Spleen (tissue), 11 donors: ENCODE results near the gene KLK14. TPM values are rescaled to one million over a fixed set of nuclear protein-coding genes. Genes with fewer than 3 reads are reported as not detected.

Experiments
- DNase-seq: peaks from one replicate; pipeline ENCODE4 v3.0.0-alpha.2; 2020
- H3K27ac ChIP-seq, 8 donors: fragments of 200-600 bp; sonication (generic) in 7 of 8; 1 replicate in 4 of 8; 2 replicates in 4 of 8; pipeline versions ENCODE4 v1.5.0 to v1.8.0; 2016 to 2021; ENCODE audit warnings: inconsistent platforms in 4 of 8, mild to moderate bottlenecking in 4 of 8, moderate library complexity in 1 of 8
- H3K27me3 ChIP-seq, 7 donors: fragments of 200-600 bp; sonication (generic) in 6 of 7; replicated peaks in 1 of 7; 1 replicate in 4 of 7; 2 replicates in 3 of 7; pipeline versions ENCODE4 v1.5.0 to v1.8.0; 2016 to 2021; ENCODE audit warnings: inconsistent platforms in 3 of 7, mild to moderate bottlenecking in 1 of 7
- H3K36me3 ChIP-seq, 6 donors: fragments of 200-600 bp; sonication (generic) in 5 of 6; 1 replicate in 4 of 6; 2 replicates in 2 of 6; pipeline versions ENCODE4 v1.5.0 to v1.8.0; 2016 to 2021; ENCODE audit warnings: inconsistent platforms in 2 of 6
- H3K4me1 ChIP-seq, 6 donors: fragments of 200-600 bp; sonication (generic) in 5 of 6; 1 replicate in 3 of 6; 2 replicates in 3 of 6; pipeline versions ENCODE4 v1.5.0 to v1.8.0; 2016 to 2021; ENCODE audit warnings: inconsistent platforms in 3 of 6
- H3K4me3 ChIP-seq, 8 donors: fragments of 200-600 bp; sonication (generic) in 7 of 8; 1 replicate in 4 of 8; 2 replicates in 4 of 8; pipeline versions ENCODE4 v1.5.0 to v1.8.0; 2016 to 2021; ENCODE audit warnings: inconsistent platforms in 4 of 8, mild to moderate bottlenecking in 4 of 8, moderate library complexity in 2 of 8
- H3K9me3 ChIP-seq, 8 donors: fragments of 200-600 bp; sonication (generic) in 7 of 8; 1 replicate in 4 of 8; 2 replicates in 4 of 8; pipeline versions ENCODE4 v1.5.0 to v1.8.0; 2016 to 2021; ENCODE audit warnings: inconsistent platforms in 4 of 8
- POLR2A ChIP-seq, 3 donors: fragments of 450-650 bp; IDR thresholded peaks; one replicate each; pipeline ENCODE4 v1.5.1; 2017; ENCODE audit warnings: antibody characterized with exemption in 3 of 3, mild to moderate bottlenecking in 1 of 3
- POLR2AphosphoS5 ChIP-seq, 3 donors: sonication (generic); formaldehyde crosslinking; IDR thresholded peaks; one replicate each; pipeline ENCODE4 v1.5.1; 2017; ENCODE audit warnings: antibody characterized with exemption in 3 of 3
- WGBS, 5 donors: extraction: QIAGEN DNeasy Blood & Tissue Kit in 3 of 5; methylation state at CpG; one replicate each; pipeline versions ENCODE4 v1.1.5 to v1.1.7; 2013 to 2018; 5-methylcytosine and 5-hydroxymethylcytosine counted together
- intact Hi-C: fragments of 100-400 bp; cut with DNase I; formaldehyde crosslinking; loops from one replicate; pipeline ENCODE4 v1.15.0; 2023; ENCODE audit warnings: low total_unique reads
- polyA plus RNA-seq, 3 donors: library from polyadenylated mRNA; stranded (reverse); fragments of 200-250 nt; gene quantifications; one replicate each; pipeline ENCODE4 v1.2.1, GENCODE V29; 2013
- total RNA-seq, 7 donors: library from RNA; depleted of rRNA in 3 of 7; stranded (reverse); fragments of >200 nt in 3 of 7; fragmentation: NEBNext Ultra II Directional in 4 of 7; extraction: Animal tissue kit (Norgen Biotek cat#: 25700) in 4 of 7; gene quantifications; one replicate each; pipeline versions ENCODE4 v1.1.0 to v1.2.1, GENCODE V29; 2016 to 2021
- TF ChIP-seq, protein P1 (sequence below), 11 experiments: fragments of 200-600 bp in 7 of 11; fragments of 450-650 bp in 4 of 11; sonication (generic) in 4 of 11; IDR thresholded peaks in 8 of 11; conservative IDR thresholded peaks in 3 of 11; 1 replicate in 7 of 11; 2 replicates in 4 of 11; pipeline versions ENCODE4 v1.4.0 to v1.8.0; 2016 to 2021; ENCODE audit warnings: antibody characterized with exemption in 11 of 11, inconsistent platforms in 4 of 11, mild to moderate bottlenecking in 1 of 11
- donor health status: healthy with polysubstance abuse.
- donor health status: DM: no; HTN: no; CAD: no; lungs with moderate emphysema.
- donor health status: DM: no; HTN: no; CAD: no.
- donor health status: Bipolar disorder and iron deficiency.
- donor health status: healthy.
- donor health status: DM: no; HTN: no; CAD: no.
- donor health status: DM: yes; HTN: yes; CAD: no.

KLK14 gene
- total and polyA plus RNA-seq, 10 donors: 0.12 to 0.63 (median 0.33) TPM; not detected in 5

DNA sequence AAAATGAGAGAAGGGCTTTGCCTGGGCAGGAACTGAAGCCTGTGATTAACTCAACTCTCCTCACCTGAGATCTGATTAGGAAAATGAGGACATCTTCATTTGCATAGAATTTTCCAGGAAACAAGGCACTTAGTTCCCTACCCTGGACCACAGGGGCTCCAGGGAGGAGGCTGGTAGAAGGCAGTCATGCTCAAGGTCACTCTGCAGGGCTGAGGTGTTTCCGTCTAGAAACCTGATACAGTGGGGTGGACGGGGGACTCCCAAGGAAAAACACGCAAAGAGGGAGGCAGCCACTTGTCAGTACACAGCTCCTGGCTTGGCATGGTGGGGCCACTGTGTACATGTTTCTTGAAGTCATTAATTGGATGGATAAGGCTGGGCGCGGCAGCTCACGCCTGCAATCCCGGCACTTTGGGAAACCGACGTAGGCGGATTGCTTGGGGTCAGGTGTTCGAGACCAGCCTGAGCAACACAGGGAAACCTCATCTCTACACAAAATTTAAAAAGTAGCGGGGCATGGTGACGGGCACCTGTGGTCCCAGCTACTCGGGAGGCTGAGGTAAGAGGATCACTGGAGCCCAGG, 6.0 kb downstream of the KLK14 start:
- no peak for DNase-seq
- no peaks in the 10 kb centered on the region for H3K4me1 ChIP-seq
- no peak overlapping the region for H3K27ac ChIP-seq
- peaks cover 4 to 24% (median 18%) of the 10 kb centered on the region in 8 donors for H3K9me3 ChIP-seq
- intact Hi-C loops: no loop called here
- TF ChIP-seq, protein P1, sequence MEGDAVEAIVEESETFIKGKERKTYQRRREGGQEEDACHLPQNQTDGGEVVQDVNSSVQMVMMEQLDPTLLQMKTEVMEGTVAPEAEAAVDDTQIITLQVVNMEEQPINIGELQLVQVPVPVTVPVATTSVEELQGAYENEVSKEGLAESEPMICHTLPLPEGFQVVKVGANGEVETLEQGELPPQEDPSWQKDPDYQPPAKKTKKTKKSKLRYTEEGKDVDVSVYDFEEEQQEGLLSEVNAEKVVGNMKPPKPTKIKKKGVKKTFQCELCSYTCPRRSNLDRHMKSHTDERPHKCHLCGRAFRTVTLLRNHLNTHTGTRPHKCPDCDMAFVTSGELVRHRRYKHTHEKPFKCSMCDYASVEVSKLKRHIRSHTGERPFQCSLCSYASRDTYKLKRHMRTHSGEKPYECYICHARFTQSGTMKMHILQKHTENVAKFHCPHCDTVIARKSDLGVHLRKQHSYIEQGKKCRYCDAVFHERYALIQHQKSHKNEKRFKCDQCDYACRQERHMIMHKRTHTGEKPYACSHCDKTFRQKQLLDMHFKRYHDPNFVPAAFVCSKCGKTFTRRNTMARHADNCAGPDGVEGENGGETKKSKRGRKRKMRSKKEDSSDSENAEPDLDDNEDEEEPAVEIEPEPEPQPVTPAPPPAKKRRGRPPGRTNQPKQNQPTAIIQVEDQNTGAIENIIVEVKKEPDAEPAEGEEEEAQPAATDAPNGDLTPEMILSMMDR (IDR thresholded peaks at IDR 0.05 in 8 of 11, conservative IDR thresholded peaks at IDR 0.05 in 3 of 11): no peak
- TF ChIP-seq POLR2A (IDR thresholded peaks at IDR 0.05): no peak
- TF ChIP-seq POLR2AphosphoS5 (IDR thresholded peaks at IDR 0.05): no peak
- no peak overlapping the region for H3K4me3 ChIP-seq
- peaks cover 0 to 10% (median 0%) of the 10 kb centered on the region in 7 donors for H3K27me3 ChIP-seq
- H3K36me3 ChIP-seq: no peaks in the 10 kb centered on the region
- WGBS, 5 donors: 83 to 88% (median 85%) methylated on average over 14 of the region's 14 CpGs

GRCh38 chr19:51075998-51076397, 6.7 kb downstream of the KLK14 start:
- H3K27me3 ChIP-seq: peaks cover 0 to 10% (median 0%) of the 10 kb centered on the region in 7 donors
- no peak for DNase-seq
- no peak overlapping the region for H3K4me3 ChIP-seq
- H3K4me1 ChIP-seq: no peaks in the 10 kb centered on the region
- H3K27ac ChIP-seq: no peak overlapping the region
- intact Hi-C loops: no loop called here
- H3K36me3 ChIP-seq: no peaks in the 10 kb centered on the region
- TF ChIP-seq, protein P1 (IDR thresholded peaks at IDR 0.05 in 8 of 11, conservative IDR thresholded peaks at IDR 0.05 in 3 of 11): no peak
- no peak for TF ChIP-seq POLR2AphosphoS5 (IDR thresholded peaks at IDR 0.05)
- no peak for TF ChIP-seq POLR2A (IDR thresholded peaks at IDR 0.05)
- peaks cover 4 to 24% (median 18%) of the 10 kb centered on the region in 8 donors for H3K9me3 ChIP-seq
- WGBS, 5 donors: 89 to 93% (median 91%) methylated on average over 5 of the region's 5 CpGs

- peaks cover 4 to 24% (median 18%) of the 10 kb centered on the region in 8 donors for H3K9me3 ChIP-seq
- H3K36me3 ChIP-seq: no peaks in the 10 kb centered on the region
- H3K27me3 ChIP-seq: peaks cover 0 to 31% (median 4%) of the 10 kb centered on the region in 7 donors
- intact Hi-C loops: no loop called here
- H3K27ac ChIP-seq: no peak overlapping the region
- H3K4me3 ChIP-seq: no peak overlapping the region
- DNase-seq: no peak
- WGBS, 5 donors: 59 to 77% (median 72%) methylated on average over 4 of the region's 4 CpGs
- no peaks in the 10 kb centered on the region for H3K4me1 ChIP-seq
- TF ChIP-seq POLR2AphosphoS5 (IDR thresholded peaks at IDR 0.05) (no peak), POLR2A (IDR thresholded peaks at IDR 0.05) (no peak)
- TF ChIP-seq, protein P1 (IDR thresholded peaks at IDR 0.05 in 8 of 11, conservative IDR thresholded peaks at IDR 0.05 in 3 of 11): no peak
Observed at GRCh38 chr19:51071095-51071405, 11.6 kb downstream of the KLK14 start.

- no peak for DNase-seq
- no peak overlapping the region for H3K4me3 ChIP-seq
- H3K4me1 ChIP-seq: no peaks in the 10 kb centered on the region
- peaks cover 4 to 24% (median 18%) of the 10 kb centered on the region in 8 donors for H3K9me3 ChIP-seq
- H3K27ac ChIP-seq: no peak overlapping the region
- intact Hi-C loops: no loop called here
- peaks cover 0 to 36% (median 10%) of the 10 kb centered on the region in 7 donors for H3K27me3 ChIP-seq
- H3K36me3 ChIP-seq: no peaks in the 10 kb centered on the region
- no peak for TF ChIP-seq POLR2AphosphoS5 (IDR thresholded peaks at IDR 0.05)
- TF ChIP-seq, protein P1 (IDR thresholded peaks at IDR 0.05 in 8 of 11, conservative IDR thresholded peaks at IDR 0.05 in 3 of 11): no peak
- no peak for TF ChIP-seq POLR2A (IDR thresholded peaks at IDR 0.05)
- 82 to 94% (median 87%) methylated on average over 5 of the region's 5 CpGs for WGBS, 5 donors
Observed at GRCh38 chr19:51070334-51071094, 12.2 kb downstream of the KLK14 start.
